Activated CD8-positive, alpha-beta memory T cell treated with anti-CD3 and anti-CD28 coated beads, Interleukin-2, amount 50 U/mL, for 24 hours (primary cell): Measurements from ENCODE around the gene GARIN5A.

Source experiments
- DNase-seq: peaks from one replicate; pipeline ENCODE4 v3.0.0-alpha.2; 2020; ENCODE audit errors: extremely low read depth

Gene GARIN5A

GRCh38 chr19:50508843-50509190 lies 32.2 kb upstream of the GARIN5A start:
- DNase-seq: no peak

GRCh38 chr19:50507376-50507775 lies 30.7 kb upstream of the GARIN5A start:
- no peak for DNase-seq

GRCh38 chr19:50506700-50507099 lies 30.1 kb upstream of the GARIN5A start:
- DNase-seq: no peak

- DNase-seq: no peak
These were observed 29.4 kb upstream of the GARIN5A start for GRCh38 chr19:50505856-50506611.

GRCh38 chr19:50501568-50502475 lies 25.2 kb upstream of the GARIN5A start:
- no peak for DNase-seq

GRCh38 chr19:50501186-50501567 lies 24.5 kb upstream of the GARIN5A start:
- no peak for DNase-seq

- DNase-seq: no peak
These were observed 24.1 kb upstream of the GARIN5A start for GRCh38 chr19:50500753-50501151.

GRCh38 chr19:50500060-50500752 lies 23.6 kb upstream of the GARIN5A start:
- DNase-seq: no peak

GRCh38 chr19:50498219-50499056 lies 21.8 kb upstream of the GARIN5A start:
- no peak for DNase-seq

GRCh38 chr19:50497022-50497405 lies 20.4 kb upstream of the GARIN5A start:
- DNase-seq: no peak

GRCh38 chr19:50496189-50497021 lies 19.8 kb upstream of the GARIN5A start:
- no peak for DNase-seq

- DNase-seq: no peak
These were observed 18.4 kb upstream of the GARIN5A start for GRCh38 chr19:50495020-50495531.

- DNase-seq: no peak
These were observed 17.8 kb upstream of the GARIN5A start for GRCh38 chr19:50494186-50495019.

- no peak for DNase-seq
These were observed 16.5 kb upstream of the GARIN5A start for GRCh38 chr19:50493171-50493570.

GRCh38 chr19:50492303-50493052 lies 15.8 kb upstream of the GARIN5A start:
- DNase-seq: no peak

- DNase-seq: no peak
These were observed 14.4 kb upstream of the GARIN5A start for GRCh38 chr19:50490991-50491472.

GRCh38 chr19:50490411-50490811 lies 13.8 kb upstream of the GARIN5A start:
- no peak for DNase-seq

GRCh38 chr19:50489461-50490011 lies 12.9 kb upstream of the GARIN5A start:
- DNase-seq: no peak
